HepG2 (cell line): Measurements from ENCODE around the gene PRKAG1. TPM values are rescaled to one million over a fixed set of nuclear protein-coding genes. Genes with fewer than 3 reads are reported as not detected.
"Not testable (repeated sequence)": the region's sequence is repeated elsewhere in the genome, so short reads cannot be mapped to it uniquely, and the experiment has no call there.

ENCODE experiments used
- ATAC-seq: fragments of 200-7000 bp; cut with Tn5 transposase; 3 replicates; pipeline ENCODE4 v1.9.1; 2020; ENCODE audit warnings: mild to moderate bottlenecking, moderate library complexity
- BruUV-seq: library from RNA; stranded (reverse); fragments of 400-500 nt; replicated peaks from 2 replicates; lab custom pipeline; 2021; lab: Mats Ljungman, UMichigan
- CTCF ChIA-PET: fragments of 300-600 bp; formaldehyde crosslinking; extraction: SDS; loops from one replicate; lab custom pipeline; 2021; ENCODE audit warnings: low total read pairs, inconsistent platforms, low intra/inter-chr PET ratio; lab: Yijun Ruan, JAX
- POLR2A ChIA-PET: fragments of 350-600 bp; sonication (Branson Sonifier 250); formaldehyde crosslinking; loops from one replicate; lab custom pipeline; 2020; ENCODE audit warnings: antibody characterized with exemption, inconsistent platforms; lab: Yijun Ruan, JAX
- DNase-seq: peaks from one replicate; pipeline ENCODE4 v3.0.0-alpha.2; 2015; ENCODE audit warnings: low spot score
- FAIRE-seq: peaks from 3 replicates; lab custom pipeline; 2011; peaks lifted over from hg19 to GRCh38; lab: Jason Lieb, UNC
- H2AFZ ChIP-seq: one replicate; pipeline ENCODE4 v1.6.1; 2011; ENCODE audit warnings: low read length, inconsistent platforms
- H3K27ac ChIP-seq: fragments of 300-600 bp; 3 replicates; pipeline ENCODE4 v1.8.0; 2011; ENCODE audit warnings: mixed run types, mild to moderate bottlenecking, mixed read lengths, low read length, inconsistent platforms; ENCODE audit not compliant: insufficient read depth; ENCODE audit errors: extremely low read length
- H3K27me3 ChIP-seq, 2 experiments: fragments of 200-600 bp in 1 of 2; 2 replicates in 1 of 2; 3 replicates in 1 of 2; pipeline versions ENCODE4 v1.6.0 to v1.8.0; 2011; ENCODE audit warnings: low read length in 2 of 2, mild to moderate bottlenecking in 2 of 2, moderate library complexity in 2 of 2, inconsistent platforms in 1 of 2; ENCODE audit not compliant: insufficient read depth in 2 of 2, control insufficient read depth in 1 of 2
- H3K36me3 ChIP-seq, 2 experiments: fragments of 200-600 bp in 1 of 2; replicated peaks in 1 of 2; 2 replicates in 1 of 2; 3 replicates in 1 of 2; pipeline versions ENCODE4 v1.5.1 to v1.8.0; 2011; ENCODE audit warnings: low read length in 2 of 2, inconsistent platforms in 1 of 2; ENCODE audit not compliant: insufficient read depth in 2 of 2, control insufficient read depth in 1 of 2
- H3K4me1 ChIP-seq: 2 replicates; pipeline ENCODE4 v1.5.1; 2012; ENCODE audit warnings: low read length, inconsistent platforms; ENCODE audit not compliant: insufficient read depth
- H3K4me2 ChIP-seq: 2 replicates; pipeline ENCODE4 v1.6.0; 2011; ENCODE audit warnings: low read depth, low read length, inconsistent platforms
- H3K4me3 ChIP-seq, 3 experiments: fragments of 200-600 bp in 1 of 3; sonication (generic), shearing (Covaris generic) in 1 of 3; replicated peaks in 1 of 3; 2 replicates each; pipeline ENCODE4 v1.5.1; 2011 to 2016; ENCODE audit warnings: low read length in 3 of 3, inconsistent platforms in 2 of 3, low read depth in 2 of 3, mild to moderate bottlenecking in 2 of 3, control low read depth in 1 of 3, mixed read lengths in 1 of 3; ENCODE audit not compliant: insufficient read depth in 1 of 3
- H3K79me2 ChIP-seq: one replicate; pipeline ENCODE4 v1.6.1; 2011; ENCODE audit warnings: low read length, inconsistent platforms; ENCODE audit not compliant: insufficient read depth
- H3K9ac ChIP-seq: 2 replicates; pipeline ENCODE4 v1.6.0; 2011; ENCODE audit warnings: mild to moderate bottlenecking, low read depth, low read length, inconsistent platforms; ENCODE audit not compliant: insufficient read depth
- H3K9me3 ChIP-seq: 2 replicates; pipeline ENCODE4 v1.5.1; 2012; ENCODE audit warnings: mild to moderate bottlenecking, low read length
- H4K20me1 ChIP-seq: 2 replicates; pipeline ENCODE4 v1.6.0; 2011; ENCODE audit warnings: inconsistent platforms, mild to moderate bottlenecking, low read length, moderate library complexity; ENCODE audit not compliant: insufficient read depth
- FOXA3 ChIP-seq: IDR thresholded peaks from 2 replicates; pipeline ENCODE4 v1.6.1; 2016; ENCODE audit warnings: missing genetic modification reagents, missing compliant biosample characterization
- GATAD2A ChIP-seq: IDR thresholded peaks from 2 replicates; pipeline ENCODE4 v1.6.1; 2016
- ZKSCAN1 ChIP-seq: fragments of 150-350 bp; IDR thresholded peaks from 2 replicates; pipeline ENCODE4 v1.6.1; 2014; ENCODE audit warnings: low read length
- ZNF18 ChIP-seq: sonication (generic); formaldehyde crosslinking; IDR thresholded peaks from 2 replicates; pipeline ENCODE4 v1.8.0; 2022; ENCODE audit warnings: mild to moderate bottlenecking, missing genetic modification reagents; ENCODE audit not compliant: insufficient replicate concordance
- WGBS: methylation state at CpG from one replicate; pipeline ENCODE4 v1.1.6; 2017; ENCODE audit warnings: low lambda C conversion rate; 5-methylcytosine and 5-hydroxymethylcytosine counted together
- in situ Hi-C: cut with HindIII; loops from 2 replicates; pipeline ENCODE4 v1.10.0; 2017; ENCODE audit warnings: low pct_unique_long_range_greater_than_20kb; ENCODE audit not compliant: extremely low pct_ligation_motif_present
- intact Hi-C: fragments of 100-400 bp; cut with micrococcal nuclease; formaldehyde crosslinking; loops from one replicate; pipeline ENCODE4 v1.10.0; 2022; ENCODE audit not compliant: unreplicated experiment
- polyA plus RNA-seq, 8 experiments: library from polyadenylated mRNA; depleted of rRNA in 3 of 8; stranded (reverse) in 7 of 8; unstranded in 1 of 8; fragments of >200 nt; fragmentation: Illumina TruSeq in 4 of 8; extraction: Trizol in 4 of 8; gene quantifications; 2 replicates each; pipeline versions ENCODE4 v1.2.1 to v1.2.3, GENCODE V29; 2011 to 2016; ENCODE audit warnings: low read depth in 4 of 8, missing spikeins in 1 of 8, mixed read lengths in 1 of 8; ENCODE audit not compliant: insufficient read depth in 1 of 8
- total RNA-seq, 5 experiments: library from RNA; depleted of rRNA; stranded (reverse); fragments of >200 nt; fragmentation: Illumina TruSeq; extraction: Trizol; gene quantifications; 2 replicates each; pipeline ENCODE4 v1.2.3, GENCODE V29; 2016; ENCODE audit warnings: low read depth in 1 of 5

The PRKAG1 gene
- total and polyA plus RNA-seq, 2 of the 13 experiments (the other 11 are each of a cell fraction or from before 2014, with no cell fraction given), result 26.1 to 32.8 TPM

- BruUV-seq, result no TSS peak
- H3K9ac ChIP-seq, result no peak overlapping the region
- FAIRE-seq (no peak), DNase-seq (no peak), ATAC-seq (no peak)
- no peaks in the 10 kb centered on the region for H4K20me1 ChIP-seq
- H2AFZ ChIP-seq, result no peak overlapping the region
- 69% methylated on average over 5 of the region's 5 CpGs for WGBS
- H3K4me3 ChIP-seq, result no peak overlapping the region
- peaks cover 32% of the 10 kb centered on the region for H3K4me1 ChIP-seq
- H3K36me3 ChIP-seq, result no peaks in the 10 kb centered on the region
- intact Hi-C loops, result loop anchor here (1.0 to 5.0 kb wide), 3 partner anchors 34 to 56 kb away; no protein-coding TSS in a partner anchor
- no peak overlapping the region for H3K4me2 ChIP-seq
- CTCF ChIA-PET, result interaction anchor here (1.3 to 1.4 kb wide), 2 partner anchors 33 to 56 kb away, joined by 8 to 9 read pairs; no protein-coding TSS in a partner anchor
- TF ChIP-seq ZKSCAN1, result peak; percentile 78; the same call in 1 of the 2 replicates
- no peak for TF ChIP-seq ZNF18 (CRISPR knock-in tag)
- TF ChIP-seq GATAD2A (CRISPR knock-in tag), result 0 out of 2 replicates have a peak, but pooled peaks have one; percentile 22
- peak; percentile 48 for TF ChIP-seq FOXA3 (CRISPR knock-in tag)
- no peaks in the 10 kb centered on the region for H3K9me3 ChIP-seq
- H3K79me2 ChIP-seq, result peaks cover 8% of the 10 kb centered on the region
- no peak overlapping the region for H3K27ac ChIP-seq
- H3K27me3 ChIP-seq, result no peaks in the 10 kb centered on the region; a peak in 1 of 5 replicates
- in situ Hi-C loops, result loop anchor here (5.0 kb wide), 1 partner anchor 58 kb away; no protein-coding TSS in a partner anchor
- POLR2A ChIA-PET, result interaction anchor here (0.8 to 1.8 kb wide), 2 partner anchors 56 to 67 kb away, joined by 4 to 6 read pairs; partner anchors contain the start of gene TUBA1B
These were observed 46.2 kb upstream of the PRKAG1 start for GRCh38 chr12:49064767-49065152.

GRCh38 chr12:49061916-49062315, 43.3 kb upstream of the PRKAG1 start:
- DNase-seq, in situ Hi-C loops, H3K9me3 ChIP-seq, H3K9ac ChIP-seq, H3K4me3 ChIP-seq, POLR2A ChIA-PET, H3K36me3 ChIP-seq, FAIRE-seq, H2AFZ ChIP-seq, ATAC-seq, CTCF ChIA-PET, H3K27ac ChIP-seq, H3K27me3 ChIP-seq, BruUV-seq: not testable (repeated sequence)
- H3K4me1 ChIP-seq, result peaks cover 44% of the 10 kb centered on the region
- intact Hi-C loops, result loop anchor here (5.0 kb wide), 1 partner anchor 50 kb away; no protein-coding TSS in a partner anchor
- peak overlapping the region; percentile 98; the same call in 1 of the 2 replicates for H3K4me2 ChIP-seq
- WGBS, result 92% methylated on average over 17 of the region's 17 CpGs
- peaks cover 37% of the 10 kb centered on the region for H3K79me2 ChIP-seq
- H4K20me1 ChIP-seq, result peaks cover 25% of the 10 kb centered on the region
